Glomerular endothelial cell (primary cell): ENCODE data around the gene PFN2. TPM values are rescaled to one million over a fixed set of nuclear protein-coding genes. Genes with fewer than 3 reads are reported as not detected.
"Not testable (repeated sequence)": the region's sequence is repeated elsewhere in the genome, so short reads cannot be mapped to it uniquely, and the experiment has no call there.

Source experiments
- DNase-seq: peaks from one replicate; pipeline ENCODE4 v3.0.0-alpha.2; 2011; ENCODE audit warnings: low read depth, low spot score; ENCODE audit errors: extremely low read depth
- total RNA-seq: library from RNA; depleted of rRNA; stranded (reverse); fragments of >200 nt; gene quantifications from 2 replicates; pipeline ENCODE4 v1.2.3, GENCODE V29; 2015

Gene PFN2, protein sequence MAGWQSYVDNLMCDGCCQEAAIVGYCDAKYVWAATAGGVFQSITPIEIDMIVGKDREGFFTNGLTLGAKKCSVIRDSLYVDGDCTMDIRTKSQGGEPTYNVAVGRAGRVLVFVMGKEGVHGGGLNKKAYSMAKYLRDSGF
- total RNA-seq = 76.2 and 94.9 TPM in 2 replicates

DNA sequence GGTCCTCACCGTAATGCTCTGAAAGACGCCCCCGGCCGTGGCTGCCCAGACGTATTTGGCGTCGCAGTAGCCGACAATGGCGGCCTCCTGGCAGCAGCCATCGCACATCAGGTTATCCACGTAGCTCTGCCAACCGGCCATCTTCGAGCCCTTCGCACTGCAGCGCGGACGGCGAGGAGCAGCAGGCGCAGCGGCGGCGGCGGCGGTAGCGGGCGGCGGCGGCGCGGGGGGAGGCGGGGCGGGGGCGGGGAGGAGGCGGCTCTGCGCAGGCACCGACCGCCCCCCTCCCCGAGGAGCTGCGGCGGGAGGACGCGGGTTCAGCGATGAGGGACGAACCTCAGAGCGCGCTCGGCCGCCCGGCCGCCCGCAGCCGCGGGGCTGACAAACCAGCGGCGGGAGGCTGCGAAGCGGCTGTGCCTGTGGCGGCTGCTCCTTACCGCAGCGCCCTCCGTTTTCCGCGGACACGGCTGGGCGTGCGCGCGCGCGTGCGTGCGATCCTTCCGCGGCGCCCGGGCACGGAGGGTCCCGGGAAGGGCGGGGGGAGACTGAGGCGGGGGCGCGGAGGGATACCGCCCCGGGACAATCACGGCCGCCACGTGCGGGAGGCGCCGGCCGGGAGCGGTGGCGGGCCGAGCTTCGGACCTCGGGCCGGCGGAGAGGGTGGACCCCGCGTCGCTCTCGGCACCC is at the start of gene PFN2:
Gene PFN2 (minus strand): TSS at position 180 of the 687 bp plus-strand sequence. CDS start 39 bp downstream, at position 141.
- no peak for DNase-seq

DNA sequence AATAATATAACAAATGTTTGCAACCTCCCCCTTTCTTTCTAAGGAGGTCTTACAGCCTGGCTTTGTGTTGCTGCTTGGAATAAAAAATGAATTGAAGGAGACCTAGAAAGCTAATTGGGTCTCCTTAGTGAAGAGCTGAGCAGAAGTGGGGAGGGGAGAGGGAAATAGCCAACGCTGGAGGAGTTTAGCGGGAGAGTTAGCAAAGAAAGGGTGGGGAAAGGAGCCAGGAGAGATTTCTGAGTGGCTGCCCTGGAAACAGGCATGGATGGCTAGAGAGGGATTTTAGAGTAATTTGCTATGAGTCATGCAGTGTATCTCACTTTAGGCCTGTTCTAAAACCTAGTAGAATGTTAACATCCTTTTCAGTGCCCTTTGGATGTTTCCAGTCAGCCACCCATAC is 45.2 kb upstream of the PFN2 start:
- DNase-seq = no peak

DNA sequence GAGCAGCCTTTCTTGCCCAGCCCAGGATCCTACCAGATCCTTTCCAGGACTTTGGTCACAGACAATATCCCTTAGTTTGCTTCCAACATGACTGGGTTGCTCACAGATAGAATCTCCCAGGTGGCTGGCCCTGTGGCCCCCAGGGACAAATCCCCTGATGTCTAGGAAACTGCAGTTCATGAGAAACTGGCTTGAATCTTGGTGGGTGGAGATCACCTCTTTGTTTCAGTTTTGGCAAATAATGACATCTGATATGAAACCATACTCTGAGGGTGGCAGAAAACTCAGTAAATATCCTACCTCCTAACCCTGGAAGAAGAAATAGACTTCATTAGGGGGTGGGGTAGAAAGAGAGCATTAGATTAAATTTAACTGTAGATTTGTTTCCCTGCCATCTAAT is 44.1 kb upstream of the PFN2 start:
- DNase-seq = no peak

DNA sequence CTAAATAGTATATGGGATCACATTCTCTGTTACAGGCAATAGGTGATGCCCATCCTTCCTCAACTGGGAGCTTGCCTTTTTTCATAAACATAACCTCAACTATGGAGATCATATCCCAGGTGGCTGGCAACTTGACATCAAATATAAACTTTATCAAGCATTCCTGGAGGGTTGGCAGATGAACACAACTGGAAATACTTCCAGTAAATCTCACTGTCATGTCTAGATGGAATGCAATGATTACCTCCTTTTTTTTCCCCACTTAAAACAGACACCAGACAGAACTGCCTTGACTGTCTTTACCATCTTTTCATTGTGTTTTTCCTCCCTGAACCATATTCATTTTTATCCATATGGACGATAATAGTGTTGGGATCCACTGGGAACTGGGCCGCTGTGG is 43.1 kb upstream of the PFN2 start:
- DNase-seq = no peak

DNA sequence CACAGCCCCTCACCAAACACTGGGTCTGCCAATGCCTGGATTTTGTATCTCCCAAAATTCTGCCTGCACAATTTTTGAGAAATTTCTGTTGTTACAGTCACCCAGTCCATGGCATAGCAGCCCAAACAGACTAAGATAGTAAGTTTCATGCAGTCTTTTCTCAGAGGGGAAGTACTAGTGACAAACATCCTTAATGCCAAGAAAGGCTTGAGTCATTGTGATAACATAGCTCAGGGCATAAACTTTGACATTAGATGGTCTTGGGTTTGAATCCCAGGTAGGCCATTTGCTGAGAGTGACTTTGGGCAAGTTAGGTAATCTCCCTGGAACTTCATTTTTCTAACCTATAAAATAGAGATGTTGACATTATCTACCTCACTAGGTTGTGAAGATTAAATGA is 36.1 kb upstream of the PFN2 start:
- no peak for DNase-seq

DNA sequence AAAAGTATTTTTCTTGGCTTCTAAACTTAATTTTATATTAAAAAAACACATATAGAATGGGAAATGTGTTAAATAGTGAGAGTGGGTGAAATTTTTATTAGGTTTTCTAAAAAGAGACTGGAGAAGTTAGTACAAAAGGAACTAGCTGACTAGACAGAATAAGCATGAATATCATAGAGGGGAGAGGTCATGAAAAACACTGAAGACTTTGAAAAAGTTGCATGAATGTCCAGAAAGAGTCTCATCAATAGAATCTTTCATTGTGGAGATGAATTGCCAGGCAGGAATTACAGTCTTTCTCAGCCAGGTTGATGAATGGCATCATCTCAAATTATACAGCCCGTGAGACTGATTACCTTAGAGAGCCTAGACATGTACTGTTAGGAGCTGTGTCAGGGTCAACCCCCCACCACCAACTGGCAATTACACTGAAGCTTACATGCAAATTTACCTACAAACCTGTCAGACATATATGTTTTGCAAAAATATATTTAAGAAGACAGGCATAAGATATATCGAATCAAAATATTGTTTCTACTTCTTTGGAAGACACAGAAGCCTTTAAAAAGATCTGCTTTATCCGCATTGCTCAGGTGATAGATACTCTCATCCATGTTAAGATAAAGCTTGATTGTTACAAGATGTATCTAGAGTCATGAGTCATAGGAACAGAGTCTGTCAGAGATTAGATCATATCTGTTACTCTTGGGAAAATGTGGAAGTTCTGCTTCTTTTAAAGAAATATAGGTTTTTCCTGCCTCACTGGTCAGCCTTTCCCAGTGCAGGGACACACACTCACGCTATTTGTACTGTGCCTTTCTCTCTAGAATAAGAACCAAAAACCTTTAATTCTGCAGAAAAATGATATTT is 34.8 kb upstream of the PFN2 start:
- no peak for DNase-seq

DNA sequence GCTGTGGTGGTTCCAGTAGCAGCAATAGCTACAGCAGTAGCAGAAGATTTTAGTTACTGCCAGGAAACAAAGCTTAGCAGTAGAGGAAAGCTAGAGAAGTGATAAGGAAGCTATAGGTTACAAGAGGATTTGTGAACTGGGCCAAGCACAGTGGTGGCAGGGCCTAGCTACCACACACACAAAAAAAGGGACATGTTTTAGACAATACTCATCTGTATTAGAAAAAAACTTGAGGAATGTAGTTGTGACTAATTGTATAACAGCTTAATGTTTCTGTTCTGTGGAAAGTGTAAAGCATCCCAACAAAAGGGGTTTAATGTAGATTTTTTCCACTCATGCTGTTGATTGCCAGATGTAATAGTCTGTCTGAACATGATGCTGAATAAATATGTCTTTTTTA is 29.9 kb upstream of the PFN2 start:
- no peak for DNase-seq

DNA sequence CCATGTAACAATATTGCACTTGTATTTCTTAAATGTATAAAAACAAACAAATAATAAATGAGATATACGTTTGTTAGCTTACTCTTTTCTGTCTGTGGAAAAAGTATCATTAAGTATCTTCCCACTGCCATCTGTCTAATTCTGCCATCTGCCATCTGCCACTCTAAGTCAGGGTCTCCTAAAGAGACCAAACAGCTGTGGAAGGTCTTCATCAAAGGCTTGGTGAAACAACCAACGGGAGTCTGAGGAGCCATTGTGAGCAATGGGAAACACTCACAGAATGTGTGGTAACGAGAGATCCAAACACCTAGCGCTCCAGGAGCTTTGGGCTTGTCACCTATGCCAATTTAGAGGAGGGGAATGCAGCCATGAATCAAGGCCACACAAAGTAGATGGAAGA is 28.7 kb upstream of the PFN2 start:
- no peak for DNase-seq

DNA sequence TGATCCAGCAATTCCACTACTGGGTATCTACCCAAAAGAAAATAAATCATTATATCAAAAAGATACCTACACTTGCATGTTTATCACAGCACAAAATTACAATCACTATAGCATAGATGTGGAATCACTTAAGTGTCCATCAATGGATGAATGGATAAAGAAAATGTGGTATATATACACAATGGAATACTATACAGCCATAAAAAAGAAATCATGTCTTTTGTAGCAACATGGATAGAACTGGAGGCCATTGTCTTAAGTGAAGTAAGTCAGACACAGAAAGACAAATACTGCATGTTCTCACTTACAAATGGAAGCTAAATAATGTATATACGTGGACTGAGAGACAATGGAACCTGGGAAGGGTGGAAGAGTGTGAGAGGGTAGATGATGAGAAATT is 28.3 kb upstream of the PFN2 start:
- DNase-seq = no peak

DNA sequence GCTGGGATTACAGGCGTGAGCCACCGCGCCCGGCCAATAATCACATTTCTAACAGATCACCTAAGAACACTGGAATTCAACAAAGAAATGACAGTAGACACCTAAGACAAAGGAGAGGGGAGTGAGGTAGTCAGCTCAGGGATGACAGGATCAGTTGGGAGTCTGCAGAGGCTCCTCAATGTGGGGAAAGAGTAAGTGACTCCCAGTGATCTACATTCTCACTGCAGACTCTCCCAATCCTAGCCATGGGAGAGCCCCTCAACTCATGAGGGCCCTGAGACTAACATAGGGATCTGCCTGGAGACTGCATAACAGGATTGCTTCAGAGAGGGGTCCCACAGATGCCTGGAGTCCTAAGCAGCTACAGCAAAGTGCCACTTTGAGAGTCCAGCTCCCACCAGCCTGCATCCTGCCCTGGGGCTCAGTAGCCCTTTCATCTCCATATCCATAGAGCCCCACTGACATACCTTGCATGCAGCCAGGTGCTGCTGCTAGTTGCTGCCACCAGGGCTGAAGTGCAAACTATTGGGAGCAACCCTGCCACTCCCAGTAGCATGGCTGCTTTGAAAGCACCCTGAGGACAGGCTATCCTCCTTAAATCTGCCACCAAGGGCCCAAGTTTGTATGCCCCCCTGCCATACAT is 21.8 kb upstream of the PFN2 start:
- no peak for DNase-seq

DNA sequence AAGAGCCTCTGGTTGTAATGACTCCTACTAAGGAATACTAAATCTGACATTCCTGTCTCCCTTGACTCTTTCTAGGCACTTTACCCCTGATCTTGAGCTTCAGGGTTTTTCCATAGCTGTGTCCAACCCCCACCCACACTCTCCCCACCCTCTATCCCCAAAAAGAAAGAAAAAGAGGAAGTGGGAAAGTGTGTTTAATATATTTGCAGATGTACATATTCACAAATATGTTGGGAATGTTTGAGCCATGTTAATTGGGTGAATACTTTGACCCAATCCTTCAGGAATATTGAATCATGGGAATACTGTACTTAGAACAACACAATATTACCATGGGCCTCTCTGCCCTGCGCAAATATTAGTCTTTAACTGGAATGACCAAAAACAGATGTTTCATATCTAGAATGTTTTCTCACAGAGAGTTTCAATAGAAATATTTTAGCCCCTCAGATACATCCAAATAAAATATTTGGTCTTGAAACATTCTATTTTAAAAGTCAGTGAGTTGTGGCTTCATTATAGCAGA is 19.8 kb upstream of the PFN2 start:
- no peak for DNase-seq

DNA sequence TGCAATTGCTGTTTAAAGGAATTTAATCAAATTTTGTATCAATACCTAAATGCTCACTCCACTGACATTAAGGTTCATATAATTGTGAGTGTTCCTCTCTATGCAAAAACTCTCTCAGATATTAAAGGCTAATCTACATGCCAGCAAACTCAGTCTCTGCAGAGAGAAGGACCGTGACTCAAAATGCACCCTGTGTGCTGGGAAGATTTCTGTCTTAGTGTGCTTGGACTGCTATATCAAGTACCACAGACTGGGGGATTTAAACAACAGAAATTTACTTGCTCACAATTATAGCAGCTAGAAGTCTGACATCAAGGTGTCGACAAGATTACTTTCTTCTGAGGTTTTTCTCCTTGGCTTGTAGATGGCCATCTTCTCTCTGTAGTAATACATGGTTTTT is 18.6 kb upstream of the PFN2 start:
- no peak for DNase-seq

DNA sequence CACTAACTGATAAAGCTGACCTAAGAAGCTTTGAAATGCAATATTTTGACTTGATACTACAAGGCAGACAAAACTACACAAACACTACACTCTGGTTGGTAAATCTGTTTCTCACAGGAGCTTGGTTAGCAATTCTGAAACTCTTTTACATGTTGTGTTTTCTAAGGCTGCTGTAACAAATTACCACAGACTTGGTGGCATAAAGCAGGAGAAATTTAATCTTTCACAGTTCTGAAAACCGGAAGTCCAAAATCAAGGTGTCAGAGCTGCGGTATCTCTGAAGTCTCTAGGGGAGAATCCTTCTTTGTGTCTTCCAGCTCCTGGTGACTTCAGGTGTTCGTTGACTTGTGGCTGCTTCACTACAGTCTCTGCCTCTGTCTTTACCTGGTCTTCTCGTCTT is 12.9 kb upstream of the PFN2 start:
- DNase-seq = no peak

DNA sequence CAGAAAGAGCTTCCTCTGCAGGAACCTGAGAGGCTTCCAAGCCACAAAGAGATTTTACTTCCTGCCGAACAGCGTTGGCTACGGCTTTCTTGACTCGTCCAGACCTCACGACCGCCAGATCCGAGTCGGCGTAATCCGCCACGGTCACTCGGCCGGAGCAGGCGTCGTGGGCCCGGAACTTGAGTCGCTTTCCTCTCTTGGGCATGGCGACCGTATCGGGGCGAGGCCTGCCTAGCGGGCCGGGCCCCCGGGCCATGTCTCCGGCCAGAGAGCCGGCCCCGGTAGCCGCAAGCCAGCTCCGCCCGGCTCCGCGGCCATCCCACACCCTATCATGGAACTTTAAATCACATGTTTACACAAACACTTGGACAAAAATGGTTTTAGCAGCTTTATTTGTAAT is 12.4 kb upstream of the PFN2 start:
- DNase-seq = not testable (repeated sequence)

DNA sequence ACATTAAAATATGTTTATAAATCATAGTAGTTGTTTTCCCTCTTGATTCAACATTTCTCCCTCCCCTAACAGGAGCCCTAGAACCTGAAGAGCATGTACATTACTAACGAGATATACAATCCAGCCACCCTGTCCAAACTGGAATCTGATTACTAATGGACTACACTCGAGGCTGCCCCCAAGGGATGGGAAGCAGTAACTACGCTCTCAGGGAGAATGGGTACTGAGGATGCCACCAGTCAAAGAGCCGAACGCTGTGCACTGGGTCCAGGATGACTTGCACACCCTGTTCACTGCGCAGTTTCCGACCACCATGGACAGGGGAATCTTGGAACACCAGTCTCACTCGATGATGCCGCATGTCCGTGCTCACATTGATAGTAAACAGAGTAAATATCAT is 11.3 kb upstream of the PFN2 start:
- not testable (repeated sequence) for DNase-seq

DNA sequence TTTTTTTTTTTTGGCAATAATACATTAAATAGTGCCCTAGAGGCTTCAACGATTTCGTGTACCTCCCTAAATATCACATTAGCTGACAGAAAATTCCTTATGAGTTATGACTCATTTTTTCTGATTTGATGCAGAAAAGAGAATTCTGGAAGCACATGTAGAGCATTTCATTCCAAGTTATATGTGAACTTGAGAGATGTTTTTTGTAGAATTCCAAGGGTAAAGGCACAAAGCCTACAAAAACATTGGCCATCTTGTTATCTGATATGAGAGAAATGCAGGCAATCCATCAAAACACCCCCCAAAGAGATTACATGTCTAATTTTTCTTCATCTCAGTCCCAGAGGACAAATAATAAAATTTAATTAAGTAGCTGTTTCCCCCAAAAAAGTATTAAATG is 6.7 kb upstream of the PFN2 start:
- no peak for DNase-seq

DNA sequence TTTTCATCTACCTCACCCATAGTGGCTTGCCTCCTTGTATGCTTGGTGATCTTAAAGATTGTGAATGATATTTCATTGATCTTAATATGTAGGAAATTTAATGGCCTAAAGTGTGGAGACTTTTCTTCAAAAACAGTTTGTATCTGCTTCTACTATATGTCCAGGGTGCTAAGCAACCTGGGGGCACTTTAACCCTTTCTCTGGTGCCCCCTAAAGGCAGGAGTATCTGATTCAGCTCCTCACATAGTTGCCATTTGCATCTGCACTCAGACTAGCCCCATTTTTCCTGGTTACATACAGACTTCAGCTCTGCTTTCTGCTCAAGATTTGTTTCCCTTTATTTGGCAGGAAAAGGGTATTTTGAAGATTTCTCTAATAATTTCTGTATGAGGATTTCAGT is 5.2 kb upstream of the PFN2 start:
- DNase-seq = no peak

DNA sequence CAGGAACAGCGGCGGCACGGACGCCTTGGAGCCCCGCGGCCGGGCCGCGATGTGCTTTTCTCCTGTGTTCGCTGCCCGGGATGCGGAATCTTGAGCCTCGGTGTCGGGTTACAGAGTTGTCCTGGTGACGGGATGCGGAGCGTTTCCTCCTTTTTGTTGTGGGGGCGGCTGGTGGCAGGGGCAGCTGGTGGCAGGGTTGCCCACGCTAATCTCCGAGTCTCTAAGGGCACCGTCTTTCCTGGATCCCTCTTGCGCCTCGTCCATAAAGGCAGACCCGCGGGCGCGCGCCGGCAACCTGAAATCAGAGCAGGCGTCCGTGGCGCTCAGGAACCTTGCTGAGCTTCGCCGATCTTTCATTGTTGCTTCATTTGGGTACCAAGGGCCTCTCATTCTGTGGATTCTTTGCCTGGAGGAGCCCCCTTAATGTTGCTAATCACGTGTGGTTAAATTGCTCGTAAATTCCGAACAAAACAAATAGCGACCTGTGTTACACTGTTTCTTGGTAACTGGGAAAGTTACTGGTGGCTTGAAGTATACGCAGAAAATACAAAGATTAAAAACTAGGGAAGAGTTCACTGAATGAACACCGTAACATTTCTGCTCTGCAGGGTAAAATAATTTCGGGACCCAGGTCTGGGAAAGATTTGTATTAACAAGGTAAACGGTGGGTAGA is 844 bp upstream of the PFN2 start:
- peak; percentile 14 for DNase-seq

DNA sequence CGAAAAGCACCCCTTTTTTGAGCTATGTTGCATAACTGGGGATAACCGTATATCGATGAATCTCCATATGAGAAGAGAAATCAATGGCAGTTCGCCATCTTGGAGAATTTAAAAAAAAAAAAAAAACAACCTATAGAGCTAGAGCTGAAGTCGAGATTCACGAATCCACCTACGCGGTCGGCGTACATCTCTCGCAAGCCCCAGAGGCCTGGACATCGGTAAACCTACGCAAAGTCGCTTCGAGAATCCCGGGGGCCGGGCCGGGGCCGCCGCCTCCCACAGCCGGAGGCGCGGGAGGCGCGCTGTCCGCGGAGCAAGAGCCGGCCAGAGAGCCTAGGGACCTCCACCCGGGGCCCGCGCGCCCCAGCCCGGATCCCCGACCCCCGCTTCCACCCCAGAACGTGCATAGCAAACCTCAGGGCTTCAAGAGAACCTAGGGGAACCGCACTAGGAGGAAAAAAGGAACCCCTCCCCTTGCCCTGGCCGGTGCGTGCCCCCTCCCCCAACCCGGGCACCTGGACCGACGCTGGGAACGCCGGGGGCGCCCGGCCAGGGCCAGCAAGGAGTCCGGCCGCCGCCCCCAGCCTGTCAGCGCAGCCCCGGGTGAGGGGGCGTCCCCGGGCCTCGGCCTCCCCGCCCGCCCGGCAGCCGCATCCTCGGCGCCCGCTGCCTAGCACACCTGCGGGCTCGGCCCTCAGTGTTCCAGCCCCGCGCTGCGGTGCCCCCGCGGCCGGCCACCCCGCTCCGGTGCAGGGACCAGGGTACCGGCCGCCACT is 567 bp downstream of the PFN2 start:
- DNase-seq = peak; percentile 56
